Stimulated activated CD4-positive, alpha-beta T cell treated with anti-CD3 and anti-CD28 coated beads, Interleukin-15, amount 100 ng/mL, for 24 hours (primary cell): Measurements from ENCODE around the gene EVC.

Experiments used
- DNase-seq: peaks from one replicate; pipeline ENCODE4 v3.0.0-alpha.2; 2020

EVC gene

GRCh38 chr4:5758741-5759140 lies 47.7 kb downstream of the EVC start:
- DNase-seq = peak; percentile 73

- no peak for DNase-seq
Measured at GRCh38 chr4:5759236-5760075, 48.5 kb downstream of the EVC start.

- DNase-seq = no peak
Measured at GRCh38 chr4:5760246-5760645, 49.2 kb downstream of the EVC start.

GRCh38 chr4:5760936-5761480 lies 50.0 kb downstream of the EVC start:
- no peak for DNase-seq

GRCh38 chr4:5770051-5770450 lies 59.0 kb downstream of the EVC start:
- DNase-seq = no peak

- no peak for DNase-seq
Measured at GRCh38 chr4:5772528-5773270, 61.7 kb downstream of the EVC start.

- DNase-seq = no peak
Measured at GRCh38 chr4:5773271-5773555, 62.2 kb downstream of the EVC start.

- no peak for DNase-seq
Measured at GRCh38 chr4:5774416-5775036, 63.5 kb downstream of the EVC start.

GRCh38 chr4:5776510-5776909 lies 65.5 kb downstream of the EVC start:
- no peak for DNase-seq

- DNase-seq = no peak
Measured at GRCh38 chr4:5780831-5781480, 70.0 kb downstream of the EVC start.

- DNase-seq = no peak
Measured at GRCh38 chr4:5781691-5782090, 70.7 kb downstream of the EVC start.

GRCh38 chr4:5782829-5783476 lies 72.0 kb downstream of the EVC start:
- DNase-seq = no peak

GRCh38 chr4:5783486-5783885 lies 72.5 kb downstream of the EVC start:
- DNase-seq = no peak

- no peak for DNase-seq
Measured at GRCh38 chr4:5784021-5784420, 73.0 kb downstream of the EVC start.

GRCh38 chr4:5784960-5785611 lies 74.1 kb downstream of the EVC start:
- no peak for DNase-seq

GRCh38 chr4:5785806-5786680 lies 75.0 kb downstream of the EVC start:
- no peak for DNase-seq

GRCh38 chr4:5787311-5787710 lies 76.3 kb downstream of the EVC start:
- no peak for DNase-seq

- DNase-seq = no peak
Measured at GRCh38 chr4:5788144-5788543, 77.1 kb downstream of the EVC start.

GRCh38 chr4:5789141-5789540 lies 78.1 kb downstream of the EVC start:
- DNase-seq = no peak

GRCh38 chr4:5790546-5790857 lies 79.5 kb downstream of the EVC start:
- DNase-seq = no peak

- no peak for DNase-seq
Measured at GRCh38 chr4:5791654-5792053, 80.7 kb downstream of the EVC start.
